ENCODE measurements around the gene UBALD1.

DNA sequence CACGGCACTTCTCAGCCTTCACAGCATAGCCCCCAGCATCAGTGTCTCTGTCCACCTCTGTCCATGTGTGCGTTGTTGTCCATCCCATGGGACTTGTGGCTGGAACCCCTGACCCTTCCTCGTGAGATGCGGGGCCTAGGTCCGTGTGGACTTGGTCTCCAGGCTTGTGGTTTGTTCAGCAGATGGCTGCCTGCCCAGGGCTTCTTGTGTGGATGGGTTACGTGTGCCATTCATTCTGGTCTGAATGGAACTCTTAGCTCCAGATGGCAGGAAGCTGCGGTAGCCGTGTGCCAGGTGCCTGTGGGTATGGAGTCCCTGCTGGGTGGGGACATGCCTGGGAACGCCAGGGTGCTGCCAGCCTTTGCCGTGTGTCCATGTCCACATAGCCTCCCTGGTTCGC, 47.0 kb upstream of the UBALD1 start:
- no peak for TF ChIP-seq POLR2AphosphoS5 (IDR thresholded peaks at IDR 0.05; ENCODE audit: low read depth, low read length)
- no peak for TF ChIP-seq CTCF (IDR thresholded peaks at IDR 0.05 in 2 of 3, conservative IDR thresholded peaks at IDR 0.05 in 1 of 3; ENCODE audit: borderline replicate concordance in 1 of 3, insufficient read depth in 1 of 3, low read depth in 2 of 3, low read length in 2 of 3)
- TF ChIP-seq ZBTB33 (IDR thresholded peaks at IDR 0.05; ENCODE audit: extremely low read depth, insufficient replicate concordance, low read length): no peak
- no peak for TF ChIP-seq POLR2A (IDR thresholded peaks at IDR 0.05; ENCODE audit: borderline replicate concordance, extremely low read depth, insufficient read depth, insufficient read length)
- TF ChIP-seq EZH2phosphoT487 (IDR thresholded peaks at IDR 0.05; ENCODE audit: borderline replicate concordance): no peak
- no peak for TF ChIP-seq EGR1 (IDR thresholded peaks at IDR 0.05; ENCODE audit: low read depth)
- TF ChIP-seq JUND (IDR thresholded peaks at IDR 0.05): no peak
- TF ChIP-seq, protein P1, sequence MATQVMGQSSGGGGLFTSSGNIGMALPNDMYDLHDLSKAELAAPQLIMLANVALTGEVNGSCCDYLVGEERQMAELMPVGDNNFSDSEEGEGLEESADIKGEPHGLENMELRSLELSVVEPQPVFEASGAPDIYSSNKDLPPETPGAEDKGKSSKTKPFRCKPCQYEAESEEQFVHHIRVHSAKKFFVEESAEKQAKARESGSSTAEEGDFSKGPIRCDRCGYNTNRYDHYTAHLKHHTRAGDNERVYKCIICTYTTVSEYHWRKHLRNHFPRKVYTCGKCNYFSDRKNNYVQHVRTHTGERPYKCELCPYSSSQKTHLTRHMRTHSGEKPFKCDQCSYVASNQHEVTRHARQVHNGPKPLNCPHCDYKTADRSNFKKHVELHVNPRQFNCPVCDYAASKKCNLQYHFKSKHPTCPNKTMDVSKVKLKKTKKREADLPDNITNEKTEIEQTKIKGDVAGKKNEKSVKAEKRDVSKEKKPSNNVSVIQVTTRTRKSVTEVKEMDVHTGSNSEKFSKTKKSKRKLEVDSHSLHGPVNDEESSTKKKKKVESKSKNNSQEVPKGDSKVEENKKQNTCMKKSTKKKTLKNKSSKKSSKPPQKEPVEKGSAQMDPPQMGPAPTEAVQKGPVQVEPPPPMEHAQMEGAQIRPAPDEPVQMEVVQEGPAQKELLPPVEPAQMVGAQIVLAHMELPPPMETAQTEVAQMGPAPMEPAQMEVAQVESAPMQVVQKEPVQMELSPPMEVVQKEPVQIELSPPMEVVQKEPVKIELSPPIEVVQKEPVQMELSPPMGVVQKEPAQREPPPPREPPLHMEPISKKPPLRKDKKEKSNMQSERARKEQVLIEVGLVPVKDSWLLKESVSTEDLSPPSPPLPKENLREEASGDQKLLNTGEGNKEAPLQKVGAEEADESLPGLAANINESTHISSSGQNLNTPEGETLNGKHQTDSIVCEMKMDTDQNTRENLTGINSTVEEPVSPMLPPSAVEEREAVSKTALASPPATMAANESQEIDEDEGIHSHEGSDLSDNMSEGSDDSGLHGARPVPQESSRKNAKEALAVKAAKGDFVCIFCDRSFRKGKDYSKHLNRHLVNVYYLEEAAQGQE (IDR thresholded peaks at IDR 0.05; ENCODE audit: low read depth): no peak
- no peak for TF ChIP-seq EZH2 (IDR thresholded peaks at IDR 0.05)
- no peak for TF ChIP-seq CEBPB (IDR thresholded peaks at IDR 0.05; ENCODE audit: low read depth)
- no peak for TF ChIP-seq SP1 (IDR thresholded peaks at IDR 0.05; ENCODE audit: low read depth)
- TF ChIP-seq SIN3A (IDR thresholded peaks at IDR 0.05; ENCODE audit: low read depth): no peak
- no peak for TF ChIP-seq ZNF274 (IDR thresholded peaks at IDR 0.05; ENCODE audit: low read depth, low read length)

Data from HCT116 (cell line).